ENCODE results near the gene PPRC1.

PPRC1 gene

DNA sequence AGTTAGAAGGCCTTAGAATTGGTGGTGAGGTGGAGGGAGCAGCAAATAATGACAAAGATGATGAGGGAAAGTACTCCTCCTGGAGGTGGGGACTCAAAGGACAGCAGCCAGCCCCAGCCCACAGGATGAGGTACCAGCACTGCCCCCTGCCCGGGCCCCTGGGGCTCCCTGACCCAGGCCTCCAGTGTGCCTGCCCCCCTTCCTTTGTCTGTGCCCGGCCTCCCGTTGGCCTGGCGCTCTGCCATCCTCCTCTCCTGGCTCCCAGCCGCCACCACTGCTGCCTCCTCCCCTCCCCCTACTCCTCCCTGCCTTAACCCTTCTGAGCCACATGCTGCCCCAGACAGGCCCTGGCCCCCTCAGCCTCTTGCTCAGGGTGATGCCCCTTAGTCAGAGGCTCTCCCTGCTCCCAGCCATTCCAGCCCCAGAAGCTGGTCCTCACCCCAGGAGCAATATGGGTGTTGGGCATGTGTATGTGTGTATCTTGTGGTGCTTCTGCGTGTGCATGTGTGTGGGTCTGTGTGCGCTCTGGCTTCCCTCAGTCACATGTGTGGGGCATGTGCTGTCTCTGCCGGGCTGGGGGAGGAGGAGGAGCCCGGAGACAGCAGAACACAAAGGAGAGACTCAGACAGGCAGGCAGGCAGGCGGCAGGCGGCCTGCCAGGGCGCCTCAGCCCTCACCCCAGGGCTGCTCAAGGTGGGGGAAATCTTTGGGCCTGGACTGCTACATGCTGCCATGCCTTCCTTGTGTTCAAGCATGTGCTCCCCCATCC is 15.3 kb upstream of the PPRC1 start:
- peak; percentile 49 for DNase-seq

DNA sequence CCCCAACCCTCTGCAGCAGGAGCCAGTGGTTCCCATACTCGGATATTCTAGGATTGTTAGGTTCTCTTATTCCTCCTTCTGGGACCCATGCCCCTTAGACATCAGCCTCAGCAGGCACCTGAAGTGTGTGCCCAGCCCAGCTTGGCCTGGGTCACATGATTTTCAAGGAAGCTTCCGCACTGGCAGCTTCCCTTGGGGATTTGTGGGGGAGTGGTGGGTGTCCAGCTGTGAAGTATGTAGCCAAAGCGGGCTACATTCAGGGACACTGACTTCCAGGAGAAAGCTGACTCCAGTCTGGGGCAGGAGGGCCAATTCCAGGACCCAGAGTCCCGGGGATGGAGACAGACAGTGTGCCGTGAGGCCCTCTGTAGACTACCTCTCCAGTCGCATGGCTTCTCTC is 14.0 kb upstream of the PPRC1 start:
- DNase-seq = no peak

DNA sequence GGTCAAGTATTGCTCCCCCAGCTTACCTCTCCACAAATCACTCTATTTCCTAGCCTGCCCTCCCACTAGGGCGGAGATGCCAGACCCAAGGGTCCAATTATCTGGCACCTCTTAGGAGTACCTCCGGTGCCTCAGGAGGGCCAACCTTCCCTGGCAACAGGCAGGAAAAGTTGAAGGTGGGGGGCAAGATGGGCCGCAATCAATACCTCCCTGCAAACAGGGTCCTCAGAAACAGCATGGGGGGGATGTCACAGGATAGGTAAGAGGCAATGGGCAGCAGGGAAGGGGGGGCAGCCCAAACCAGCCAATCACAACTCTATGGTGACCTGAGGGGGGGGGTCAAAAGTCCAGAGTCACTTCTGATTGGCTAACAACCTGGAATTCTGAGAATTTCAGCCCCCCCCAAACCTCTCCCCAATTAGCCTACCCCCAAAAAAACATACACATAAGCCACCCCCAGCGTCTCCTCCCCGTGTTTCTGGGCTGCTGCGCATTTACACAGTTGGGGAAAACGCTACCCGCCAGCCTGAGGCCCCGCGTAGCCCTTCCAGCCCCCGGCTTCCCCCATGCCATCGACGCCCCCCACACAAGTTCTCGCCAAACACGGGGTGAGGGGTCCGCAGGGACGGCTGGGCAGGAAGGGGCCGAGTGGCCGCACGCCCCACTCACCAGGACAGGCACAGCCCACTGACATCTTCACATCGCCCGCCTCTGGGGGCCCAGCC is 13.3 kb upstream of the PPRC1 start:
- DNase-seq = no peak

DNA sequence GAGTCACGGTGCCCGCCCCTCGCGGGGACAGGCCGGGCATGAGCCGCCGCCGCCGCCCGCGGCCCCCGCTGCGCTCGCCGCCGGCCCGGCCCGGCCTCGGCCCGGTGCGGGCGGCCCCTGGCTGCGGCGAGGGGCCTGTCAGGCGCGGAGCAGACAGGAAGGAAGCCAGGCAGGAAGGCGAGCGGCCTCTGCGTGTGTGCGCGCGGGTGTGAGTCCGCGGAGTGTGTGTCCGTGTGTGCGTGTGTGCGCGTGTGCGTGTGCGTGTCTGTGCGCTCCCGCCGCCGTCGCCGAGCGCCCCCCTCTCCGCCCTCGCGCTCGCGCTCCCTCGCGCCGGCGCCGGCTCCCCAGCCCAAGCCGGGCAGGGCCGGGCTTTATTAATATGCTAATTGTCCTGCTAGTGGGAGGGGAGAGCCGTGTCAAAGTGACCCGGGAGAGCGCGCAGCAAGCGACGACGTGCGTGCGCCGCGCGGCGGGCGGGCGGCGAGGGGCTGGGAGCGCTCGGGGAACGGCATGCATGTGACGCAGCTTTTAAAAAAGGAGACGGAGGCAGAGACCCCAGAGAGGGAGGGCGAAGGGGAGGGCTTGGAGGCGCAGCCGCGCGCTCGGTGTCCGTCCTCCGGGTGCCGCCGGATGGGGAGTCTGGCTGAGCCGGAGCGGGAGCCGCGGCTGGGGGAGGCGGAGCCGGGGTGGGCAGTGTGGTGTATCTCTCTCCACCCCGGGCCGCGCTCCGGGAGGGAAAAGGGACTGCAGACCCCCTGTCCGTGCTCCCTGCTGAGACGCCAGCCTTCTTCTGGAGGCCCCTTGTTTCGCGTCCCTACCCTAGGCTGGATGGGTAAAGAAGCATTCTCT is 12.5 kb upstream of the PPRC1 start, which contains the start of gene LDB1:
LDB1 (minus strand) TSS at position 227 of the 849 bp plus-strand sequence. CDS start 258 bp downstream, outside the sequence.
- peak; percentile 44 for DNase-seq

DNA sequence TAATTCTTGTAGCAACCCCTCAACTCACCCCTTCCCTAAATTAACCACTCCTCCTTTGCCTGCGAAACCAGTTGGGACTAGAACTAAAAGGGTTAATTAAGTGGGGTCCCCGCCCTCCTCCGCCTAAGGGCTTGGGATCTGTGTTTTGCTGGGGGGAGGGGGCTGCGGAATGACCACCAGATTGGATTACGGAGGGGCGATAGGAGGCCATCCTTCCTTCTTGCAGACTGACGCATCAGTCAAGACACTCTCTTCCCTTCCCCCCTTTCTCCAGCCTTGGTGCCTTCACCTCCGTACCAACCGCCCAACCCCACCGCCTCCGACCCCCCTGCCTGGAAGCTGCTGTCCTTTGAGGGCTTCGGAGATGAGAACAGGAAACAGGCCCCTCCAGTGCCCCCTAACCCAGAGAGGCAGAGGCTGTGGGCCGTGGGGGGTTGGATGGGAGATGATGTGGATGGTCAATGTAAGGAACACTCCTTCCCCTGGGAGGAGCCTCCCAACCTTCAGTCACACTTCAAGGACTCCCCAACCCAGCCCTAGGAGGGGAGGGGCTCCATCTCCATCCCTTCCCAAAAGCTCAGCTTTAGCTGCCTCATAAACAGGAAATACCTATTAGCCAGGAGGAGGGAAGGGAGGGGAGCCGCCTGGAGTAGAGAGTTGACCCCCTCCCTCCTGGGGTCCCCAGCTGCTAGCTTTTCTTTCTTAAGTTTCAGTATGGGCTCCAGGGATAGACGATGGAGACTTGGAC is 11.7 kb upstream of the PPRC1 start:
- DNase-seq = no peak

DNA sequence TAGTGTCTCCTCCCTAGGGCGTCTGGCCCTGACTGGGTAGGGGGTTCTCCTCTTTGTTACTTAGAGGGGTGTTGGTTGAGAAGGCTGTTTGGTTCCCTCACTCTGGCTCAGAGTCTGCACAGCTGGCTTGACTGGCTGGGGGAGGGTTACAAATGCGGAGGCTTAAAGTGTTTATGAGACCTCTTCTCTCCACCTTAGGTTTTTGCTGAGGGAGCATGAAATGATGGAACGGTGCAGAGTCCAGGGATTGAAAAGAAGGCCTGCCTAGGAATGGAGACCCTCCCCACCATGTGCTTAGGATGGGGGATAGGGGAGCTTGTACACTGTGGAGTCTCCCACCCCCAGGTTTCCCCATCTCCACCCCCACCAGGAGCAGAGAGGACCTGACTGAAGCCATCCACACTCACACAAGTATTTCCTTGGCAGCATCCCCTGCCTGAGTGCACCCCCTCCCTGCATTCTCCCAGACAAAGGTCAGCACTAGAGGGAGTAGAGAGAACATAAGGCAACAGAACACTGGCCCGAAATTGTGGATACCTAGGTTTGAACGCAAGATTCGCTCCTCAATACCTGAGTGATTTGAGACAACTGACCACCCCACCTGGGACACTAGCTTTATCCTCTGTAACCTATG is 11.0 kb upstream of the PPRC1 start:
- DNase-seq = no peak

DNA sequence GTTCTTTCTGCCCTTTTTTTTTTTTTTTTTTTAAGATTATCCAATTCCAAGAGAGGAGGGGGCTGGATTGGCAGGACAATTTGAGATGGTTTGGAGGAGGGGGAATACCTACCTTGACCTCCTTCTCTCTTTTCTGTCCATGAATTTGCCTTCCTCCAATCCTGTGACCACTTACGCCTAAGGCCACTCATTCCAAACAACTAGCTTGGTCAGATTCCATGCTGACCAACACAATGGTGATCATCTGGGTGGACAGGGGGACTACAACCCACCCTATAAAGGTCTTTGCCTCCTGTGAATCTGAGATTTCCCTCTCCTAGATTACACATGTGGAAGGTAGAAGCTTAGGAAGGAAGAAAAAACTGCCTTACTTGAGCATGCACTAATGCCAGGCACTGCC is 10.4 kb upstream of the PPRC1 start:
- DNase-seq = no peak

DNA sequence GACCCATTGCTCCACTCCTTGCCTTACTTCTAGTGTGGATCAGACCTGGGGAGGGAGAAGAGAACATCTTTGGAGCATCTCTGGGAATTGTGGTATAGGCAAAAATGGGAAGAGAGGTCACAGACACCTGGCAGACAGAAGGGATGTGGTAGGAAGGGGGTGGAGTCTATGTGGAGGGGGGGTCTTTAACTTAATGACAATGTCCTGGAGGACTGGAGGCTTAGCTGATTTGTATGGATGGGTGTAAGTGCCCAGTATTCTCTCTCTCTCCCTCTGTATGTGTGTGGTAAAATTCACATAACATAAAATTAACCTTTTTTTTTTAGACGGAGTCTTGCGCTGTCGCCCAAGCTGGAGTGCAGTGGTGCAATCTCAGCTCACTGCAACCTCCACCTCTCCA is 9.6 kb upstream of the PPRC1 start:
- DNase-seq = no peak

DNA sequence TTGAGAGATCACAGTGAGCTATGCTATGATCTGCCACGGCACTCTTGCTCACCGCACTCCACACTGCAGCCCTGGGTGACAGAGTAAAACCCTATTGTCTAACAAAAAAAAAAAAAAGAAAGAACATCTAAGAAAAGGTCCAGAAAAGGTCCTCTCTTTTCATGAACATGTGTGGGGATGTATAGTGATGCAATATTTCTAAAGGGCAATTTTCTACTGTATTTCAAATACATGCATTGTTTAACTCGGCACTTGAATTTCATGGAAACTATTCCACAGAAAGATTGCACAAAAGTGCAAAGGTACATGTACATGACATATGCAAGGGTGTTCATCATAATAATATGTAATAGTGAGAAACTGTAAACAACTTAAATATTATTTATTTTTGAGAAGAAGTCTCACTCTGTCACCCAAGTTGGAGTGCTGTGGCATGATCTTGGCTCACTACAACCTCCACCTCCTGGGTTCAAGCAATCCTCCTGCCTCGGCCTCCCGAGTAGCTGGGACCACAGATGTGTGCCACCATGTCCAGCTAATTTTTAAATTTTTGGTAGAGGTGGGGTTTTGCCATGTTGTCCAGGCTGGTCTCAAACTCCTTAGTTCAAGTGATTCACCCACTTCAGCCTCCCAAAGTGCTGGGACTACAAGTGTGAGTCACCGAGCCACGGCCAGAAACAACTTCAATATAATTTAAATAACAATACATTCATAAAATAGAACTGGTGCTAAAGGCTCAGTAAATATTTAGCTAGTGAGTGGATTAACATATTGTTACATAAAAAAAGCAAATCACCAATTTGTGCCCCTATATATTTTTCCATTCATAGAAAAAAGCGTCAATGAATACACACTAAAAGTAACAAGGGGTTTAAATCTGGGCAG is 1.3 kb upstream of the PPRC1 start:
- no peak for DNase-seq

DNA sequence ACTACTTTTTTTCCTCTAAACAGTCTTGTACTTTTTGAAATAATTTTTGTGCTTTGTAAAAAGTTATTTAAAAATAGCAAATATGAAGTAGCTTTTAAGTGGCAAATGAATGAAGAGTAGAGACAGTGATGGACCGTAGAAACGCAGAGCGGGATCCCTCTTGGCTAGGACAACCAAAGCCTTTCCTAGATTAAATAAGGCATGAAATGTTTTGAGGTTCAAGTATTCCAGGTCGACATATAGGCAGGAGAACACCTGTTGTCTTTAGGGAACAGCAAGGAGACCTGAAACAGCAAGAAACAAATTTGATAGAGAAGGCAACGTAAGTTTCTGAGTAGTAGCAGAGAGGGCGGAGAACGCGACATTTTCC is 662 bp upstream of the PPRC1 start:
- DNase-seq = no peak

DNA sequence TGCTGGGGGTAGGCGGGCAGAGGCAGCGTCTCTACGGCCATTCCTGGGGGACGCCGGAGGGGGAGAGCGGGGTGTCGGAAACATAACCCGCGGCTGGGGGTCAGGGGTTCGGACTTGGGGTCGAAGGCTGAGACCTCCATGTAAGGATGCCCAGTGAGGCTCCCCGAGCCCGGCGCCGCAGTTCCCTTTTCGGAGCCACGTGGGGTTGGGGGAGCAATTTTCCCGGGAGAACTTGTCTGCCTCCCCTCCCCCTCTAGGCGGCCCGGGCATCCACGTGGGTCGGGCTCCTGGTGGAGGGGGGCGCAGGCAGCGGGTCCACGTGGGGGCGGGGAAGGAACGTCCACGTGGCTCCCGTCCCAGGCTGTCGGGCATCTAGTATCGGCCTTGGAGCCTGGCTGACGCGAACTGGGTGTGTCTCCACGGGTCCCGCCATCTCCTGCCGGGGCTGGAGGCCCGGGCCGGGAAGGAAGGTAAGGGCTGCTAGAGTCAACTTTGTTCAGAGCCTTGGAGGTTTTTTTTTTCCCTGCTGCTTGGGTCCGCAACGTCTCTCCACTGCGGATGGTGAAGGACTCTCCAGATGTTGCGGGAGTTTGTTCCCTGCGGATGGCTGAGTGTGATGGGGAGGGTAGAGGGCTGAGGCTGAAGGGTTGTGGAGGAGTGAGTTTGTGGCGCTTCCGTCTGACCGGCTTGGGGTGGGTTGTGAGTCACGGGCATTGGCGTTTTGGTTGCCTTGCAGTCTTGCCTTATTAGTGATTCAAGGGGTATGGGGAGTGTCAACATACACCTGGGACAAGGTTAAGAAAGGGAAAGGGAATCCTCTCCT is 744 bp downstream of the PPRC1 start:
- peak; percentile 63 for DNase-seq

DNA sequence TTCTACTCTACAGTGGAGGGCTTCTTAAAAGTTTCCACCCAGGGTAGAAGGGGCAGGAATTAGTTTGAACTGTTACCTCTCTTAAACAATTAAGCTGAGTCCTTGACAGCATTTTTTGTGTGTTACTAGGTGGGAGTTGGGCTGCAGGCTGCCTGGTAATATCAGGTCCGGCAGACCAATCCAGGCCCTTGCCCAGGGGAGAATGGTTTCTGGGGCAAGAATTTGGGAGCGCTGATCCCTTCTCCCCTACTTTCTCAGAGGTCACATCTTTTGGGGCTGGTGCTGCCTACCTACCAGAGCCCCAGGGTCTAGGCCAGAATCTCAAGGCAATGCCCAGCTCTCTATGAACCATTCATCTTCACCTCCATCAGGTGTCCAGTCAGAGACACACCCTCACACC is 1.6 kb downstream of the PPRC1 start:
- no peak for DNase-seq

DNA sequence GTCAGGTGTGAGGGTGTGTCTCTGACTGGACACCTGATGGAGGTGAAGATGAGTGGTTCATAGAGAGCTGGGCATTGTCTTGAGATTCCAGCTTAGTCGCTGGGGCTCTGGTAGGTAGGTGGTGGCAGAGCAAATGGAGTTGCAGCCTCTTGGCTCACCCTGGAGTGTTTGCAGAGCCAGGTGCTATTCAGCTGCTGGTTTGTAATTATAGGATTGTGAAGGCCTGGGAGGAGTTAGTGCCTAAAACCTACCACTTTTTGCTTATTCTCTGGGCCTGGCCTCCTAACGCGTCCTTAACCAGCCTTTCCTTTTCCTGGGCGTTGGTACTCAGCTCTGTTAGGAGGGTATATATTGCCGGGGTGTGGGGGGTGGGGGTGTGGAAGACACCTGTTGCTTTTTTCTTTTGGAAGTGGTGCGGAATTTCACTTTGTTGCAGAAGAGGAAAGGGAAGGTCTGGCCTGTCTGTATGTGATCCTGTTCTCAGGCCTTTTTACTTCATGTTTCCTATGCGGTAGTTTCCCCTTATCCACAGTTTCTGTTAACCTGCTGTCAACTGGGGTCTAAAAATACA is 3.2 kb downstream of the PPRC1 start:
- no peak for DNase-seq

DNA sequence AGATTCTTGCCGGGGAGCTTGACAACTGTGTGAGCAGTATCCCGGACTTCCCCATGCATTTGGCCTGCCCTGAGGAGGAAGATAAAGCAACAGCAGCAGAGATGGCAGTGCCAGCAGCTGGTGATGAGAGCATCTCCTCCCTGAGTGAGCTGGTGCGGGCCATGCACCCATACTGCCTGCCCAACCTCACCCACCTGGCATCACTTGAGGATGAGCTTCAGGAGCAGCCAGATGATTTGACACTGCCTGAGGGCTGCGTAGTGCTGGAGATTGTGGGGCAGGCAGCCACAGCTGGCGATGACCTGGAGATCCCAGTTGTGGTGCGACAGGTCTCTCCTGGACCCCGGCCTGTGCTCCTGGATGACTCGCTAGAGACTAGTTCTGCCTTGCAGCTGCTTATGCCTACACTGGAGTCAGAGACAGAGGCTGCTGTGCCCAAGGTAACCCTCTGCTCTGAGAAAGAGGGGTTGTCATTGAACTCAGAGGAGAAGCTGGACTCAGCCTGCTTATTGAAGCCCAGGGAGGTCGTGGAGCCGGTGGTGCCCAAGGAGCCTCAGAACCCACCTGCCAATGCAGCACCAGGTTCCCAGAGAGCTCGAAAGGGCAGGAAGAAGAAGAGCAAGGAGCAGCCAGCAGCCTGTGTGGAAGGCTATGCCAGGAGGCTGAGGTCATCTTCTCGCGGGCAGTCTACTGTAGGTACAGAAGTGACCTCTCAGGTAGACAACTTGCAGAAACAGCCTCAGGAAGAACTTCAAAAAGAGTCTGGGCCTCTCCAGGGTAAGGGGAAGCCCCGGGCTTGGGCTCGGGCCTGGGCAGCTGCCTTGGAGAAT is 6.7 kb downstream of the PPRC1 start:
- DNase-seq = no peak

DNA sequence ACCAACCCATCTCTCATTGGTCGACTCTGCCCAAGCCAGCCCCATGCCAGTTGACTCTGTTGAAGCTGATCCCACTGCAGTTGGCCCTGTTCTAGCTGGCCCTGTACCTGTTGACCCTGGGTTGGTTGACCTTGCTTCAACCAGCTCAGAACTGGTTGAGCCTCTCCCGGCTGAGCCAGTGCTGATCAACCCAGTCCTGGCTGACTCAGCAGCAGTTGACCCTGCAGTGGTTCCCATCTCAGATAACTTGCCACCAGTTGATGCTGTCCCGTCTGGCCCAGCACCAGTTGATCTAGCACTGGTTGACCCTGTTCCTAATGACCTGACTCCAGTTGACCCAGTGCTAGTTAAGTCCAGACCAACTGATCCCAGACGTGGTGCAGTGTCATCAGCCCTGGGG is 7.4 kb downstream of the PPRC1 start:
- DNase-seq = no peak

DNA sequence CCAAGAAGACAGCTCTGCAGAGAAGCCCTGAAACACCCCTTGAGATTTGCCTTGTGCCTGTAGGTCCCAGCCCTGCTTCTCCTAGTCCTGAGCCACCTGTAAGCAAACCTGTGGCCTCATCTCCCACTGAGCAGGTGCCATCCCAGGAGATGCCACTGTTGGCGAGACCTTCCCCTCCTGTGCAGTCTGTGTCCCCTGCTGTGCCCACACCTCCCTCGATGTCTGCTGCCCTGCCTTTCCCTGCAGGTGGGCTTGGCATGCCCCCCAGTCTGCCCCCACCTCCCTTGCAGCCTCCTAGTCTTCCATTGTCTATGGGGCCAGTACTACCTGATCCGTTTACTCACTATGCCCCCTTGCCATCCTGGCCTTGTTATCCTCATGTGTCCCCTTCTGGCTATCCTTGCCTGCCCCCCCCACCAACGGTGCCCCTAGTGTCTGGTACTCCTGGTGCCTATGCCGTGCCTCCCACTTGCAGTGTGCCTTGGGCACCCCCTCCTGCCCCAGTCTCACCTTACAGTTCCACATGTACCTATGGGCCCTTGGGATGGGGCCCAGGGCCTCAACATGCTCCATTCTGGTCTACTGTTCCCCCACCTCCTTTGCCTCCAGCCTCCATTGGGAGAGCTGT is 8.2 kb downstream of the PPRC1 start:
- DNase-seq = no peak

DNA sequence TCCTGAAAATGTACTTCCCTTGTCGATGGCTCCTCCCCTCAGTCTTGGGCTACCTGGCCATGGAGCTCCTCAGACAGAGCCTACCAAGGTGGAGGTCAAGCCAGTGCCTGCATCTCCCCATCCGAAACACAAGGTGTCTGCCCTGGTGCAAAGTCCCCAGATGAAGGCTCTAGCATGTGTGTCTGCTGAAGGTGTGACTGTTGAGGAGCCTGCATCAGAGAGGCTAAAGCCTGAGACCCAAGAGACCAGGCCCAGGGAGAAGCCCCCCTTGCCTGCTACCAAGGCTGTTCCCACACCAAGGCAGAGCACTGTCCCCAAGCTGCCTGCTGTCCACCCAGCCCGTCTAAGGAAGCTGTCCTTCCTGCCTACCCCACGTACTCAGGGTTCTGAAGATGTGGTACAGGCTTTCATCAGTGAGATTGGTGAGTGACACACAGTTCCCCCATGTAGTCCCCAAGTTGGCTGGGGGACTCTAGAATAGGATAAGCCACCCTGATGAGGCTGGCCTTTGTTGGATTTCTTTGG is 8.8 kb downstream of the PPRC1 start:
- DNase-seq = no peak

DNA sequence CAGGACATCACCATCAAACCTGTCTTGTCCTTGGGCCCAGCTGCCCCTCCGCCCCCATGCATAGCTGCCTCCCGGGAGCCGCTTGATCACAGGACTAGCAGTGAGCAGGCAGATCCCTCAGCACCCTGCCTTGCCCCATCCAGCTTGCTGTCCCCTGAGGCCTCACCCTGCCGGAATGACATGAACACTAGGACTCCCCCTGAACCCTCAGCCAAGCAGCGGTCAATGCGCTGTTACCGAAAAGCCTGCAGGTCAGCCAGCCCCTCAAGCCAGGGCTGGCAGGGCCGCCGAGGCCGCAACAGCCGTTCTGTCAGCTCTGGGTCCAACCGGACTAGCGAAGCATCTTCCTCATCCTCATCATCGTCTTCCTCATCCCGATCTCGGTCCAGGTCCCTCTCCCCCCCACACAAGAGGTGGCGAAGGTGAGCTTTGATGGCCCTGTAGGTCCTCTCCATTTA is 14.2 kb downstream of the PPRC1 start:
- no peak for DNase-seq

All from activated T-cell treated with anti-CD3 and anti-CD28 coated beads for 4 hours (primary cell).